SK-N-SH (cell line): Measurements from ENCODE around the gene IRX2. TPM values are rescaled to one million over a fixed set of nuclear protein-coding genes. Genes with fewer than 3 reads are reported as not detected.

Experiments used
- CTCF ChIA-PET: fragments of 300-600, 350-600 bp; formaldehyde crosslinking; extraction: SDS; loops from one replicate; lab custom pipeline; 2021; lab: Yijun Ruan, JAX
- POLR2A ChIA-PET: fragments of 350-600 bp; sonication (Branson Sonifier 250); formaldehyde crosslinking; extraction: SDS; loops from one replicate; lab custom pipeline; 2020; ENCODE audit warnings: antibody characterized with exemption, inconsistent platforms; lab: Yijun Ruan, JAX
- DNase-seq: peaks from one replicate; pipeline ENCODE4 v3.0.0; 2012
- H2AFZ ChIP-seq: fragments of 200-600 bp; sonication (generic); 2 replicates; pipeline ENCODE4 v1.8.1; 2016; ENCODE audit warnings: antibody characterized with exemption, mild to moderate bottlenecking, low read depth
- H3F3A ChIP-seq: fragments of 200-600 bp; sonication (generic); replicated peaks from 2 replicates; pipeline ENCODE3; 2016; ENCODE audit warnings: antibody characterized with exemption, mild to moderate bottlenecking; ENCODE audit not compliant: insufficient read depth
- H3K27ac ChIP-seq, 2 experiments: fragments of 200-500 bp in 1 of 2; fragments of 200-600 bp in 1 of 2; sonication (Bioruptor generic) in 1 of 2; sonication (generic), shearing (Covaris generic) in 1 of 2; 2 replicates each; pipeline versions ENCODE4 v1.5.1 to v1.6.1; 2014 to 2016; ENCODE audit warnings: low read depth in 2 of 2, inconsistent platforms in 1 of 2, low read length in 1 of 2, mild to moderate bottlenecking in 1 of 2, mixed read lengths in 1 of 2
- H3K27me3 ChIP-seq: fragments of 200-600 bp; sonication (generic), shearing (Covaris generic); 2 replicates; pipeline ENCODE4 v1.6.1; 2016; ENCODE audit warnings: mixed run types; ENCODE audit not compliant: insufficient read depth
- H3K36me3 ChIP-seq, 2 experiments: fragments of 200-500 bp in 1 of 2; fragments of 200-600 bp in 1 of 2; sonication (Bioruptor generic) in 1 of 2; sonication (generic) in 1 of 2; replicated peaks in 1 of 2; 2 replicates each; pipeline versions ENCODE3 to v1.5.1; 2014 to 2016; ENCODE audit warnings: low read length in 1 of 2, mild to moderate bottlenecking in 1 of 2; ENCODE audit not compliant: insufficient read depth in 2 of 2, control insufficient read depth in 1 of 2
- H3K4me1 ChIP-seq, 2 experiments: fragments of 200-500 bp in 1 of 2; fragments of 200-600 bp in 1 of 2; sonication (Bioruptor generic) in 1 of 2; sonication (generic), shearing (Covaris generic) in 1 of 2; 2 replicates each; pipeline versions ENCODE4 v1.5.1 to v1.6.1; 2014 to 2016; ENCODE audit warnings: low read depth in 1 of 2, low read length in 1 of 2, mixed run types in 1 of 2; ENCODE audit not compliant: insufficient read depth in 2 of 2, control insufficient read depth in 1 of 2
- H3K4me2 ChIP-seq: fragments of 200-600 bp; sonication (generic), shearing (Covaris generic); 2 replicates; pipeline ENCODE4 v1.6.1; 2017; ENCODE audit warnings: mixed run types
- H3K4me3 ChIP-seq, 2 experiments: fragments of 200-500 bp in 1 of 2; fragments of 200-600 bp in 1 of 2; sonication (Bioruptor generic) in 1 of 2; sonication (generic), shearing (Covaris generic) in 1 of 2; 2 replicates each; pipeline versions ENCODE4 v1.5.1 to v1.8.1; 2014 to 2016; ENCODE audit warnings: low read depth in 2 of 2, inconsistent platforms in 1 of 2, low read length in 1 of 2, mild to moderate bottlenecking in 1 of 2, mixed read lengths in 1 of 2, moderate library complexity in 1 of 2
- H3K79me2 ChIP-seq: fragments of 200-600 bp; sonication (generic); 2 replicates; pipeline ENCODE4 v1.8.1; 2017; ENCODE audit warnings: mild to moderate bottlenecking; ENCODE audit not compliant: insufficient read depth
- H3K9ac ChIP-seq: fragments of 200-600 bp; sonication (generic); 2 replicates; pipeline ENCODE4 v1.6.1; 2017; ENCODE audit warnings: mixed run types
- H3K9me2 ChIP-seq: fragments of 200-600 bp; sonication (generic); 2 replicates; pipeline ENCODE4 v1.6.1; 2017; ENCODE audit warnings: mixed run types
- H3K9me3 ChIP-seq: fragments of 200-600 bp; sonication (generic); 2 replicates; pipeline ENCODE4 v1.6.1; 2017; ENCODE audit warnings: mixed run types, mild to moderate bottlenecking, moderate library complexity
- H4K20me1 ChIP-seq: fragments of 200-600 bp; sonication (generic); 2 replicates; pipeline ENCODE4 v1.6.1; 2017; ENCODE audit warnings: mild to moderate bottlenecking, mixed run types; ENCODE audit not compliant: insufficient read depth
- CHD2 ChIP-seq: fragments of 150-350 bp; IDR thresholded peaks from 2 replicates; pipeline ENCODE4 v1.6.1; 2018; ENCODE audit warnings: low read length; ENCODE audit not compliant: partially characterized antibody
- EP300 ChIP-seq, 2 experiments: IDR thresholded peaks; 2 replicates each; pipeline versions ENCODE4 v1.4.0 to v1.6.1; 2012; ENCODE audit warnings: borderline replicate concordance in 1 of 2, low read depth in 1 of 2, low read length in 1 of 2
- EZH2phosphoT487 ChIP-seq: fragments of 200-600 bp; sonication (generic); IDR thresholded peaks from 2 replicates; pipeline ENCODE4 v1.6.1; 2017; ENCODE audit warnings: low read depth, mixed run types, mild to moderate bottlenecking, antibody characterized with exemption, moderate library complexity, borderline replicate concordance
- FOSL2 ChIP-seq: IDR thresholded peaks from 2 replicates; pipeline ENCODE4 v1.4.0; 2012; ENCODE audit warnings: low read depth, mild to moderate bottlenecking, moderate library complexity, borderline replicate concordance
- FOXM1 ChIP-seq: IDR thresholded peaks from 2 replicates; pipeline ENCODE4 v1.4.0; 2012; ENCODE audit warnings: low read depth, mild to moderate bottlenecking
- GATA2 ChIP-seq: sonication (generic); formaldehyde crosslinking; IDR thresholded peaks from 2 replicates; pipeline ENCODE4 v1.5.0; 2020; ENCODE audit warnings: mild to moderate bottlenecking, missing genetic modification reagents
- JUND ChIP-seq: IDR thresholded peaks from 2 replicates; pipeline ENCODE4 v1.4.0; 2012
- MEF2A ChIP-seq: IDR thresholded peaks from 2 replicates; pipeline ENCODE4 v1.4.0; 2012; ENCODE audit warnings: low read depth, borderline replicate concordance
- MXI1 ChIP-seq: IDR thresholded peaks from 2 replicates; pipeline ENCODE4 v1.6.1; 2012; ENCODE audit warnings: mild to moderate bottlenecking, low read depth, low read length, improper control_type of control experiment
- NRF1 ChIP-seq: IDR thresholded peaks from 2 replicates; pipeline ENCODE4 v1.6.1; 2012; ENCODE audit warnings: low read depth, mild to moderate bottlenecking, low read length
- RFX5 ChIP-seq: IDR thresholded peaks from 2 replicates; pipeline ENCODE4 v1.6.1; 2012; ENCODE audit warnings: mild to moderate bottlenecking, improper control_type of control experiment, low read length
- SIN3A ChIP-seq: IDR thresholded peaks from 2 replicates; pipeline ENCODE4 v1.6.1; 2012; ENCODE audit warnings: low read depth, mild to moderate bottlenecking, low read length, moderate library complexity, borderline replicate concordance
- TEAD4 ChIP-seq: IDR thresholded peaks from 2 replicates; pipeline ENCODE4 v1.4.0; 2012; ENCODE audit warnings: mild to moderate bottlenecking, borderline replicate concordance; ENCODE audit not compliant: insufficient read depth
- WGBS: methylation state at CpG from one replicate; pipeline ENCODE4 v1.1.6; 2017; ENCODE audit warnings: low lambda C conversion rate; 5-methylcytosine and 5-hydroxymethylcytosine counted together
- polyA plus RNA-seq, 3 experiments: library from polyadenylated mRNA; depleted of rRNA; stranded (reverse); fragments of >200 nt; gene quantifications; 2 replicates each; pipeline ENCODE4 v1.2.3, GENCODE V29; 2012
- TF ChIP-seq, protein P1 (sequence below): IDR thresholded peaks from 2 replicates; pipeline ENCODE4; 2012
- TF ChIP-seq, protein P2 (sequence below): IDR thresholded peaks from 2 replicates; pipeline ENCODE4 v1.4.0; 2012; ENCODE audit warnings: low read depth
- TF ChIP-seq, protein P3 (sequence below): IDR thresholded peaks from 2 replicates; pipeline ENCODE4 v1.4.0; 2012; ENCODE audit warnings: low read depth, borderline replicate concordance
- TF ChIP-seq, protein P4 (sequence below): fragments of 150-350 bp; IDR thresholded peaks from 2 replicates; pipeline ENCODE4 v1.6.1; 2016; ENCODE audit warnings: mild to moderate bottlenecking, low read depth, low read length
- TF ChIP-seq, protein P5 (sequence below): IDR thresholded peaks from 2 replicates; pipeline ENCODE4 v1.4.0; 2012; ENCODE audit warnings: low read depth, borderline replicate concordance

The IRX2 gene
- polyA plus RNA-seq, 1 of the 3 experiments (the other 2 are of a cell fraction): not detected

DNA sequence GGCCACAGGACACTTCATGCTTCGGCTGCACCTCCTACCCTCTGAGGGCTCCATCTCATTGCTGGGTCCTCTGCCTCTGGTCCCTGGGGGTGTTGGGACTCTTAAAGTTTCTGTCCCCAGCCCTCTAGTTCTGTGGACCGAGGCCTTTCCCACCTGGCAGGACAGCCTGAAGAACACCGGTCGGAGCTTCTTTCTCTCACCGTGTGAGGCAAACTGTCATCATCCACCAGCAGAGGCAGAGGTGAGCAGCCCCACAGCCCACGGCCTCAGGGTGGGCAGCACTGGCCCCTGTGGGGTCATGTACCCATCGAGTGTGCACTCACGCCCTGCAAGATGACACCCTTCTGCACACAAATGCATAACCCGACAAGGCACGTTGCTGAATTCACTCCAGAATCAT lies 49.9 kb downstream of the IRX2 start:
- Histone ChIP-seq H3K36me3 (no peaks in the 10 kb centered on the region), H3K9me3 (no peaks in the 10 kb centered on the region), H3K4me3 (no peak overlapping the region), H3K4me2 (no peak overlapping the region), H3F3A (no peaks in the 10 kb centered on the region), H3K27me3 (peaks cover 44% of the 10 kb centered on the region), H3K9ac (no peak overlapping the region), H2AFZ (no peak overlapping the region), H4K20me1 (no peaks in the 10 kb centered on the region), H3K9me2 (no peaks in the 10 kb centered on the region), H3K4me1 (no peaks in the 10 kb centered on the region), H3K27ac (no peak overlapping the region), H3K79me2 (no peaks in the 10 kb centered on the region)
- ChIA-PET CTCF (interaction anchor here (1.2 kb wide), 1 partner anchor 13 kb away, joined by 4 read pairs; no protein-coding TSS in a partner anchor), POLR2A (interaction anchor here (0.6 kb wide), 1 partner anchor 1958 kb away, joined by 3 read pairs; no protein-coding TSS in a partner anchor)
- 0% methylated on average over 10 of the region's 10 CpGs for WGBS
- DNase-seq: no peak
- TF ChIP-seq, protein P1, sequence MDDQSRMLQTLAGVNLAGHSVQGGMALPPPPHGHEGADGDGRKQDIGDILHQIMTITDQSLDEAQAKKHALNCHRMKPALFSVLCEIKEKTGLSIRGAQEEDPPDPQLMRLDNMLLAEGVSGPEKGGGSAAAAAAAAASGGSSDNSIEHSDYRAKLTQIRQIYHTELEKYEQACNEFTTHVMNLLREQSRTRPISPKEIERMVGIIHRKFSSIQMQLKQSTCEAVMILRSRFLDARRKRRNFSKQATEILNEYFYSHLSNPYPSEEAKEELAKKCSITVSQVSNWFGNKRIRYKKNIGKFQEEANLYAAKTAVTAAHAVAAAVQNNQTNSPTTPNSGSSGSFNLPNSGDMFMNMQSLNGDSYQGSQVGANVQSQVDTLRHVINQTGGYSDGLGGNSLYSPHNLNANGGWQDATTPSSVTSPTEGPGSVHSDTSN: no peak
- TF ChIP-seq TEAD4: no peak
- no peak for TF ChIP-seq SIN3A
- no peak for TF ChIP-seq NRF1
- TF ChIP-seq JUND: no peak
- no peak for TF ChIP-seq CHD2
- TF ChIP-seq, protein P2, sequence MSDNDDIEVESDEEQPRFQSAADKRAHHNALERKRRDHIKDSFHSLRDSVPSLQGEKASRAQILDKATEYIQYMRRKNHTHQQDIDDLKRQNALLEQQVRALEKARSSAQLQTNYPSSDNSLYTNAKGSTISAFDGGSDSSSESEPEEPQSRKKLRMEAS: no peak
- TF ChIP-seq, protein P3, sequence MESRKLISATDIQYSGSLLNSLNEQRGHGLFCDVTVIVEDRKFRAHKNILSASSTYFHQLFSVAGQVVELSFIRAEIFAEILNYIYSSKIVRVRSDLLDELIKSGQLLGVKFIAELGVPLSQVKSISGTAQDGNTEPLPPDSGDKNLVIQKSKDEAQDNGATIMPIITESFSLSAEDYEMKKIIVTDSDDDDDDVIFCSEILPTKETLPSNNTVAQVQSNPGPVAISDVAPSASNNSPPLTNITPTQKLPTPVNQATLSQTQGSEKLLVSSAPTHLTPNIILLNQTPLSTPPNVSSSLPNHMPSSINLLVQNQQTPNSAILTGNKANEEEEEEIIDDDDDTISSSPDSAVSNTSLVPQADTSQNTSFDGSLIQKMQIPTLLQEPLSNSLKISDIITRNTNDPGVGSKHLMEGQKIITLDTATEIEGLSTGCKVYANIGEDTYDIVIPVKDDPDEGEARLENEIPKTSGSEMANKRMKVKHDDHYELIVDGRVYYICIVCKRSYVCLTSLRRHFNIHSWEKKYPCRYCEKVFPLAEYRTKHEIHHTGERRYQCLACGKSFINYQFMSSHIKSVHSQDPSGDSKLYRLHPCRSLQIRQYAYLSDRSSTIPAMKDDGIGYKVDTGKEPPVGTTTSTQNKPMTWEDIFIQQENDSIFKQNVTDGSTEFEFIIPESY: no peak

DNA sequence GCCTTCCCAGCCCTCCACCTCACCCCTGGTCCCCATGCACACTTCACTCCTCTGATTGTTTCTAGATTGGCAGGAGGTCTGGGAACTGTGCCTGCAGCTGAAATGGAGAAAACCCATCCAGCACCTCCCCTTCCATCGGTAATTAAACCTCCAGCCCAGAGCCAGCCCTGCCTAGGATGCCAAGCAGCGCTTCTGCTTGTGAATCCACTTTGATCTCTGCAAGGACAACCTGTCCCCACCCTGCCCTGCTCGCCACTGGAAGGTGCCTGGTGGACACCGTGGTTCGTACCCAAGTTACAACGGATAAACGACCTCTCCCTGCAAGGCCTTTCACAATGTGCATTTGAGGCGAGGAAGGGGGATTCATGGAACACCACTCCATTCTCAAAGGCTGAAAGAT lies 50.6 kb downstream of the IRX2 start:
- Histone ChIP-seq H4K20me1 (no peaks in the 10 kb centered on the region), H2AFZ (no peak overlapping the region), H3K4me3 (no peak overlapping the region), H3K27ac (no peak overlapping the region), H3K79me2 (no peaks in the 10 kb centered on the region), H3K9me3 (no peaks in the 10 kb centered on the region), H3F3A (no peaks in the 10 kb centered on the region), H3K36me3 (no peaks in the 10 kb centered on the region), H3K4me2 (no peak overlapping the region), H3K27me3 (peaks cover 44% of the 10 kb centered on the region), H3K9ac (no peak overlapping the region), H3K9me2 (no peaks in the 10 kb centered on the region), H3K4me1 (no peaks in the 10 kb centered on the region)
- POLR2A ChIA-PET: no interaction called here
- 6% methylated on average over 7 of the region's 8 CpGs for whole genome bisulfite sequencing
- CTCF ChIA-PET: no interaction called here
- no peak for DNase-seq
- TF ChIP-seq MEF2A (no peak), FOXM1 (no peak), SIN3A (no peak), TEAD4 (no peak), EZH2phosphoT487 (no peak), RFX5 (no peak), EP300 (IDR thresholded peaks at IDR 0.05; ENCODE audit: borderline replicate concordance in 1 of 2, low read depth in 1 of 2, low read length in 1 of 2) (no peak), FOSL2 (no peak), GATA2 (CRISPR knock-in tag) (no peak), MXI1 (no peak)
- TF ChIP-seq, protein P4, sequence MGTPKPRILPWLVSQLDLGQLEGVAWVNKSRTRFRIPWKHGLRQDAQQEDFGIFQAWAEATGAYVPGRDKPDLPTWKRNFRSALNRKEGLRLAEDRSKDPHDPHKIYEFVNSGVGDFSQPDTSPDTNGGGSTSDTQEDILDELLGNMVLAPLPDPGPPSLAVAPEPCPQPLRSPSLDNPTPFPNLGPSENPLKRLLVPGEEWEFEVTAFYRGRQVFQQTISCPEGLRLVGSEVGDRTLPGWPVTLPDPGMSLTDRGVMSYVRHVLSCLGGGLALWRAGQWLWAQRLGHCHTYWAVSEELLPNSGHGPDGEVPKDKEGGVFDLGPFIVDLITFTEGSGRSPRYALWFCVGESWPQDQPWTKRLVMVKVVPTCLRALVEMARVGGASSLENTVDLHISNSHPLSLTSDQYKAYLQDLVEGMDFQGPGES: no peak
- TF ChIP-seq, protein P5, sequence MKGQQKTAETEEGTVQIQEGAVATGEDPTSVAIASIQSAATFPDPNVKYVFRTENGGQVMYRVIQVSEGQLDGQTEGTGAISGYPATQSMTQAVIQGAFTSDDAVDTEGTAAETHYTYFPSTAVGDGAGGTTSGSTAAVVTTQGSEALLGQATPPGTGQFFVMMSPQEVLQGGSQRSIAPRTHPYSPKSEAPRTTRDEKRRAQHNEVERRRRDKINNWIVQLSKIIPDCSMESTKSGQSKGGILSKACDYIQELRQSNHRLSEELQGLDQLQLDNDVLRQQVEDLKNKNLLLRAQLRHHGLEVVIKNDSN: no peak
- TF ChIP-seq, protein P1: no peak
- TF ChIP-seq, protein P3: no peak
